HFF-Myc (cell line): ENCODE measurements around the gene GNB1L.
A peak's percentile ranks its signal among the peaks of the same experiment; 100 is the strongest.

Source experiments
- DNase-seq: peaks from one replicate; pipeline ENCODE4 v3.0.0-alpha.2; 2011; ENCODE audit warnings: low read depth; ENCODE audit errors: extremely low read depth
- H3K4me3 ChIP-seq: replicated peaks from 2 replicates; pipeline ENCODE4 v1.5.1; 2011; ENCODE audit warnings: low read depth, mild to moderate bottlenecking, control low read depth, low read length
- TF ChIP-seq, protein P1 (sequence below): IDR thresholded peaks from 2 replicates; pipeline ENCODE4 v1.5.1; 2012; ENCODE audit warnings: mild to moderate bottlenecking, low read depth, low read length, control low read depth; ENCODE audit errors: missing control alignments

GNB1L gene

DNA sequence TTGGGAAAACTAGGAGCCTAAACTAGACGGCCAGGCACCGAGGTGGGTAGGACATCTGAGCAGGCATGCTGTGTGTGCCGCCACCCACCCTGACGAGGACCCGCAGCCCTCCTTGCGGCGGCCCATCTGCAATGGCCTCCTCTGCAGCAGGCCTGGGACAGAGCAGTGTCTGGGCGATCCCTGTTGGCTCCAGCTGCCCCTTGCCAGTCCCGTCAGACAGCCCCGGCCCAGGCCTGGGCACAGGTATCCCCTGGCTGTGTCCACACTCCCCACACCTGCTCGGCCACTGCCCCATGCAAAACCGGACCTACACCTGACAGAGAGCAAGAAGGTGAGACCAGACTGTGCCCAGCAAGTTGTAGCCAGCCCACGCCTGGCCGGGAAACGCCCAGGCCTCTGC lies 38.7 kb upstream of the GNB1L start:
- TF ChIP-seq, protein P1, sequence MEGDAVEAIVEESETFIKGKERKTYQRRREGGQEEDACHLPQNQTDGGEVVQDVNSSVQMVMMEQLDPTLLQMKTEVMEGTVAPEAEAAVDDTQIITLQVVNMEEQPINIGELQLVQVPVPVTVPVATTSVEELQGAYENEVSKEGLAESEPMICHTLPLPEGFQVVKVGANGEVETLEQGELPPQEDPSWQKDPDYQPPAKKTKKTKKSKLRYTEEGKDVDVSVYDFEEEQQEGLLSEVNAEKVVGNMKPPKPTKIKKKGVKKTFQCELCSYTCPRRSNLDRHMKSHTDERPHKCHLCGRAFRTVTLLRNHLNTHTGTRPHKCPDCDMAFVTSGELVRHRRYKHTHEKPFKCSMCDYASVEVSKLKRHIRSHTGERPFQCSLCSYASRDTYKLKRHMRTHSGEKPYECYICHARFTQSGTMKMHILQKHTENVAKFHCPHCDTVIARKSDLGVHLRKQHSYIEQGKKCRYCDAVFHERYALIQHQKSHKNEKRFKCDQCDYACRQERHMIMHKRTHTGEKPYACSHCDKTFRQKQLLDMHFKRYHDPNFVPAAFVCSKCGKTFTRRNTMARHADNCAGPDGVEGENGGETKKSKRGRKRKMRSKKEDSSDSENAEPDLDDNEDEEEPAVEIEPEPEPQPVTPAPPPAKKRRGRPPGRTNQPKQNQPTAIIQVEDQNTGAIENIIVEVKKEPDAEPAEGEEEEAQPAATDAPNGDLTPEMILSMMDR: no peak
- H3K4me3 ChIP-seq: no peak overlapping the region
- DNase-seq: no peak

DNA sequence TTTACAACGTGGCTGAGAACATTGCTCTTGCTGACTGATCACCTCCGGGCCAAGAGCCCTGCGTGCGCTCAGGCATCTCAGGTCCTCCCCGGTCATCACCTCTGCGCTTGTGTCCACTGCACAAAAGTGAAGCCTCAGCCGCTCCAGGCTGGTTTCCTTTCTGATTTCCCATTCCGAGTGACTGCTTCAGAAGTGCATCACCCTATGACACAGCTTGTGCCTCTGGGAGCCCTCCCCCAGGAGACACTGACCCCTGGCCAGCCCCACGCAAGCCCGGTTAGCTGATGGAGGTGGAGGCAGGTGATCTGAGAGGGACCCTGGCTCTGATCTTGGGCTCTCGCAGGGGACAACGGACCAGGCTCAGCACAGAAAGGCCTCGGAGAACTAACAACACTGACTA lies 38.3 kb upstream of the GNB1L start:
- DNase-seq: no peak
- TF ChIP-seq, protein P1: no peak
- H3K4me3 ChIP-seq: no peak overlapping the region

DNA sequence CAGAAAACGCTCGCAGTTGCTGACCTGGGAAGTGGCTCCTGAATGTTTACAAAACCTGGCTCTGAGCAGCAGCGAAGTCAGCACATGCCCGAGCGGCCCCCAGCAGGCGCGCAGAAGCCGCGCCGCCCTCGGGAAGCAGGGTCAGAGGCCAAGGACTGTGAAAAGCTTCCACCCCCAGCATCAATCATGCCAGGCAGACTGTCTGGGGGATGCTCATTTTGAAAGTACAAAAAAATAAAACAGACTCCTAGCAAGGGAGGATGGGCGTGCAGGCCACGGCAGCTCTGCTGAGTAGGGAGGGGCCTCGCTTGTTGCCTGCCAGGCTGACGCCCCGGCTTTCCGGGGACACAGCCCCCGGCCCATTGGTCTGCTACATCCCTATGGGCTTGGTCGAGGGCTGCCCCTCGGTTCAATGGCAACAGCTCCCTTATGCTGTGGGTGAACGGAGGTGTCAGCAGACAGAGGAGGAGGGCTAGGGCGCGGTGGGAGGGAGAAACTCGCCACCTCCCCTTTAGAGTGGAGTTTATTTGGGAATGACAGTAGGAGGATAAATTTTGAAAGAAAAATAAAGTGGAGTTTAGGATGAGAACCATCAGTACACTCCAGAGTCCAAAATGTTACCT lies 37.7 kb upstream of the GNB1L start:
- DNase-seq: peak; percentile 30

DNA sequence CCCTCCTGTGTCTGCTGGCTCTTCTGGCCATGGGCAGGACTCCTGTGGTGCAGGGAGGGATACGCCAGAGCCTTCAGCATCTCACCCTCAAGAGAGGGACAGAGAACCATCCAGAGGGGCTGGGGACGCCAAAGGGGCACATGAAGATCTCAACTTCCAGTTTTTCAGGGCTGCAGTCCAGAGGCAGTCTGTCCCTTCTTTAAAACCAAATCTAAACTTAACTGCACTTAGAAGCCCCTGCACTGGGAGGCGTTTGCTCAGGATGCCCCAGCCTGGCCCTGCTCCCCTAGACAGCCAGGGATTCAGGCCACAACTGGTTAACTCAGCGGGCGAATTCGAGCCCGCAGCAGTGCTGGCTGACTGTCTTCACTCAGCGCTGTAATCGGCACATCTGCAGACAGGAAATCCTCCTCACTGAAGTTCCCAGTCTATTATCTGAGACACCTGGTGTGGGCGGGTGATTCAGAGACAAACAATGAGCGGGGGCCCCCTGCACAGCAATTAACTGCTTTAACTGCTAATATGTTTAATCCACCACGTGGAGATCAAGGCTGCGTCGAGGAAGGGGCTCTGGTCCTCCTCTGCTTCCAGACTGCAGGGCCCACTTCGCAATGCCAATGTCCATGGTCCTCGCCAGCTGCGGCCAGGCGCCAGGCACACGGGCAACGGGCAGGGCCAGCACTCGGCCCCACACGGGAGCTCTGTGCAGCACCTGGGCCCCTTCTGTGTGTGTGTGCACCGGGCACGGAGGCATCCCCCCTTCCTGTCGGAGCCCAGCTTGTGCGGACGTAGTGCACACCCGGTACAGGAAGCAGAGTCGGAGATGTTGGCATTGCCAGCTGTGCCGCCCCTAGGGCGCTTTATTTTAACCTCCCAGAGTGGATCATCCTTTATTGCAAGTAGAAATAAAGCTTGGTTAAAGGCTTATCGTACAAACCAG lies 36.9 kb upstream of the GNB1L start:
- peak; percentile 90 for DNase-seq
- H3K4me3 ChIP-seq: peak overlapping the region; percentile 9; the same call in 1 of the 2 replicates
- TF ChIP-seq, protein P1: peak; percentile 17

More for the DNA sequence above, 37.7 kb upstream of the GNB1L start:
- TF ChIP-seq, protein P1: no peak
- no peak overlapping the region; the same call in 1 of the 2 replicates for H3K4me3 ChIP-seq

DNA sequence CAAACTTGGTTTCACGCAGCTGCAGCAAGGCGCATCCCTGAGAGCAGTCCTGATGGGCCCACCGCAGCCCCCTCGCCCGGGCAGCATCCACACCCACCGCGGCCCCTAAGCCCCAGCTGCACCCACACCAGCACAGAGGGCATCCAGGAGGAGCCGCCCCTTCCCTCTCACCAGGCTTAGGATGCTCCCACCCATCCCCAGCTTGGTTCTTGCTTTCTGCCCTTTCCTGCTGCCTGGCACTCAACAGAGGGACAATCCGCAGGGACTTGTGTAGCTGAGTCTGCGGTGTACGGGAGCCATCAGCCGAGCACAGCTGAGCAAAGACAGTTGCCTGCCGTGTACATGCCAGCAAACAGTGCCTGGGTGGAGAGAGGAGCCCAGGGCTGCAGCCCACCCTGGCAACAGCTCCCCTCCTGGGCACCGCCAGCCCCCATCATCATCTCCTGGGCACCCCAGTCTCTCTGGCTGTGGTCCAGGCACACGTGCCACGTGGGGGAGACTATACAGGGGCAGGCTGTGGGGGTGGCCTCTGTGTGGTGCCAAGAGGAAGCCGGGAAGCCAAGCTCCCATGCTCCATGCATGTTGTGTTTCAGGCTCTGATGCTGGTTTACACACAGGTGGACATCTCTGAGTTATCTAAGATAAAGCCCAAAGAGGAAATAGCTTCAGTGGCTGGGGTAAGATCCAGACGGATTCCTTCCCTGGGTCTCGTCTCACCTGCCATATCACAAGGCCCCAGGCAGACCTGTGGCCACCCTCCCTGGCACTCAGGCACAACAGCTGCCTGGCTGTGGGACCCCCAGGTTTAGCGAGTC lies 36.0 kb upstream of the GNB1L start:
- DNase-seq: no peak
- H3K4me3 ChIP-seq: no peak overlapping the region
- TF ChIP-seq, protein P1: no peak

DNA sequence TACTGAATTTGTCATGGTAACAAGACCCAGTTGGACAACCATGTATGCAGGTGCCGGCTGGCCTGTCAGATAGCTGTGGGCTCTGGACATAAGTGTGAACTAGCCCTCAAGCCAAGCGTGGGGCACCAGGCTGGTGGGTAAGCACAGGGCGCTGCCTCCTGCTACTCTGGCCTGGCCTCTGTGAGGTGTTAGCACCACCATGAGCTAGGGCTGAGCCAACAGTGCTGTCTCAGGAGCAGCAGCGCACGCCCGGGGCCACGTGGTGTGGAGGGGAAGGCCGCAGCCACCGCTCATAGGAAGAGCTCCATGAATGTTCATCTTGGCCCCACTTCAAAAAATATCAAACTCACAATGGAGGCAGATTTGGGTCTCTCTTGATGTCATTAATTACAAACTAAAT lies 35.3 kb upstream of the GNB1L start:
- DNase-seq: no peak
- H3K4me3 ChIP-seq: no peak overlapping the region
- TF ChIP-seq, protein P1: no peak
